Stimulated activated CD4-positive, alpha-beta T cell treated with anti-CD3 and anti-CD28 coated beads, TNF-alpha, amount 100 ng/mL, for 4 hours (primary cell): ENCODE measurements around the gene MEDAG.

Source experiments
- DNase-seq, 3 experiments: peaks; one replicate each; pipeline ENCODE4 v3.0.0-alpha.2; 2020; ENCODE audit warnings: low read depth in 3 of 3

MEDAG gene

GRCh38 chr13:30905932-30906383 is at the start of gene MEDAG:
TSS of gene MEDAG (plus strand) at chr13:30906271. CDS start at chr13:30906516, 245 bp downstream.
- DNase-seq, result no peak

- DNase-seq, result no peak
These were observed 49.1 kb upstream of the MEDAG start for GRCh38 chr13:30857018-30857417.

- DNase-seq, result no peak
These were observed 48.4 kb upstream of the MEDAG start for GRCh38 chr13:30857636-30858035.

- DNase-seq, result no peak
These were observed 46.7 kb upstream of the MEDAG start for GRCh38 chr13:30859326-30859725.

GRCh38 chr13:30861163-30861562 is 44.9 kb upstream of the MEDAG start:
- DNase-seq, result no peak

GRCh38 chr13:30861836-30862467 is 44.1 kb upstream of the MEDAG start:
- DNase-seq, result no peak

- DNase-seq, result no peak
These were observed 43.4 kb upstream of the MEDAG start for GRCh38 chr13:30862707-30863106.

GRCh38 chr13:30863231-30863630 is 42.8 kb upstream of the MEDAG start:
- no peak for DNase-seq

GRCh38 chr13:30863796-30864195 is 42.3 kb upstream of the MEDAG start:
- no peak for DNase-seq

- no peak for DNase-seq
These were observed 41.5 kb upstream of the MEDAG start for GRCh38 chr13:30864433-30865122.

- DNase-seq, result peak; percentile 8 to 26 (median 18)
These were observed 40.7 kb upstream of the MEDAG start for GRCh38 chr13:30865123-30866049.

GRCh38 chr13:30866677-30867076 is 39.4 kb upstream of the MEDAG start:
- DNase-seq, result no peak

GRCh38 chr13:30867089-30867669 is 38.9 kb upstream of the MEDAG start:
- no peak for DNase-seq

- no peak for DNase-seq
These were observed 37.1 kb upstream of the MEDAG start for GRCh38 chr13:30868799-30869470.

GRCh38 chr13:30869491-30869890 is 36.6 kb upstream of the MEDAG start:
- no peak for DNase-seq

- DNase-seq, result no peak
These were observed 35.8 kb upstream of the MEDAG start for GRCh38 chr13:30870049-30870884.

- DNase-seq, result no peak
These were observed 35.0 kb upstream of the MEDAG start for GRCh38 chr13:30870916-30871587.

GRCh38 chr13:30871588-30872275 is 34.3 kb upstream of the MEDAG start:
- no peak for DNase-seq

GRCh38 chr13:30872276-30872594 is 33.8 kb upstream of the MEDAG start:
- DNase-seq, result no peak
